K562 (cell line): ENCODE data around the gene DNAJC17. TPM values are rescaled to one million over a fixed set of nuclear protein-coding genes. Genes with fewer than 3 reads are reported as not detected.

Experiments used
- CHCHD3 ChIP-seq: fragments of 250-450 bp; sonication (Bioruptor Pico); IDR thresholded peaks from 2 replicates; pipeline ENCODE4 v2.1.2; 2022; ENCODE audit warnings: mild to moderate bottlenecking
- E2F3 ChIP-seq: fragments of 250-450 bp; sonication (Bioruptor Pico); IDR thresholded peaks from 2 replicates; pipeline ENCODE4 v1.4.0; 2020; ENCODE audit warnings: mild to moderate bottlenecking
- HCFC1 ChIP-seq: IDR thresholded peaks from 2 replicates; pipeline ENCODE4 v1.6.1; 2012; ENCODE audit warnings: low read depth, low read length, improper control_type of control experiment
- HEY1 ChIP-seq: fragments of 250-450 bp; sonication (Bioruptor Pico); IDR thresholded peaks from 2 replicates; pipeline ENCODE4 v1.5.0; 2020; ENCODE audit warnings: mild to moderate bottlenecking, moderate library complexity, borderline replicate concordance
- HLTF ChIP-seq: fragments of 450-650 bp; IDR thresholded peaks from 2 replicates; pipeline ENCODE4 v1.6.1; 2016
- MAZ ChIP-seq, 2 experiments: fragments of 450-650 bp in 1 of 2; sonication (generic) in 1 of 2; formaldehyde crosslinking; IDR thresholded peaks in 1 of 2; conservative IDR thresholded peaks in 1 of 2; 2 replicates each; pipeline versions ENCODE4 v1.4.0 to v1.5.0; 2020; ENCODE audit warnings: mild to moderate bottlenecking in 1 of 2, missing genetic modification reagents in 1 of 2
- MCM3 ChIP-seq: fragments of 450-650 bp; IDR thresholded peaks from 2 replicates; pipeline ENCODE4 v1.6.1; 2016
- PHB ChIP-seq: fragments of 250-450 bp; sonication (Bioruptor Pico); IDR thresholded peaks from 2 replicates; pipeline ENCODE4 v1.5.0; 2021
- SOX6 ChIP-seq: fragments of 450-650 bp; IDR thresholded peaks from 2 replicates; pipeline ENCODE4 v1.6.1; 2014; ENCODE audit warnings: mild to moderate bottlenecking
- ZNF175 ChIP-seq: fragments of 200-800 bp; sonication (Bioruptor generic); IDR thresholded peaks from 2 replicates; pipeline ENCODE4 v1.6.1; 2016; ENCODE audit warnings: low read depth, mild to moderate bottlenecking, missing genetic modification characterization, missing compliant biosample characterization
- ZNF354B ChIP-seq: fragments of 250-450 bp; sonication (Bioruptor Pico); IDR thresholded peaks from 2 replicates; pipeline ENCODE4 v1.4.0; 2020
- polyA plus RNA-seq, 8 experiments: library from polyadenylated mRNA; depleted of rRNA in 4 of 8; stranded (reverse) in 5 of 8; unstranded in 3 of 8; fragments of >200 nt; fragmentation: Nextera tagmentation in 2 of 8; fragmentation: Illumina TruSeq in 1 of 8; extraction: Ambion mirVana in 2 of 8; extraction: Trizol in 1 of 8; gene quantifications; 2 replicates each; pipeline versions ENCODE4 v1.2.1 to v1.2.3, GENCODE V29; 2011 to 2014; ENCODE audit warnings: inconsistent platforms in 1 of 8, missing spikeins in 1 of 8
- total RNA-seq, 7 experiments: library from RNA; depleted of rRNA in 6 of 7; stranded (reverse); fragments of >200 nt in 6 of 7; fragmentation: Illumina TruSeq in 2 of 7; extraction: Trizol in 2 of 7; gene quantifications; 2 replicates each; pipeline versions ENCODE4 v1.2.1 to v1.2.3, GENCODE V29; 2011 to 2021; ENCODE audit warnings: low replicate concordance in 1 of 7
- TF ChIP-seq, protein P1 (sequence below): fragments of 450-650 bp; IDR thresholded peaks from 2 replicates; pipeline ENCODE4 v1.6.1; 2018; ENCODE audit not compliant: partially characterized antibody
- TF ChIP-seq, protein P2 (sequence below): fragments of 150-350 bp; IDR thresholded peaks from 2 replicates; pipeline ENCODE4 v1.6.1; 2014; ENCODE audit warnings: low read depth, mild to moderate bottlenecking, low read length, borderline replicate concordance
- TF ChIP-seq, protein P3 (sequence below): fragments of 450-650 bp; formaldehyde crosslinking; IDR thresholded peaks from 2 replicates; pipeline ENCODE4 v1.4.0; 2020; ENCODE audit warnings: mild to moderate bottlenecking, mixed read lengths
- TF ChIP-seq, protein P4 (sequence below): fragments of 450-650 bp; formaldehyde crosslinking; IDR thresholded peaks from 2 replicates; pipeline ENCODE4 v1.4.0; 2022; ENCODE audit warnings: missing genetic modification characterization
- TF ChIP-seq, protein P5 (sequence below): fragments of 250-450 bp; sonication (Bioruptor Pico); IDR thresholded peaks from 2 replicates; pipeline ENCODE4 v1.5.0; 2021

The DNAJC17 gene
- total and polyA plus RNA-seq, 9 of the 15 experiments (the other 6 are each of a cell fraction or from before 2014, with no cell fraction given), result 2.4 to 79.4 (median 44.2) TPM

DNA sequence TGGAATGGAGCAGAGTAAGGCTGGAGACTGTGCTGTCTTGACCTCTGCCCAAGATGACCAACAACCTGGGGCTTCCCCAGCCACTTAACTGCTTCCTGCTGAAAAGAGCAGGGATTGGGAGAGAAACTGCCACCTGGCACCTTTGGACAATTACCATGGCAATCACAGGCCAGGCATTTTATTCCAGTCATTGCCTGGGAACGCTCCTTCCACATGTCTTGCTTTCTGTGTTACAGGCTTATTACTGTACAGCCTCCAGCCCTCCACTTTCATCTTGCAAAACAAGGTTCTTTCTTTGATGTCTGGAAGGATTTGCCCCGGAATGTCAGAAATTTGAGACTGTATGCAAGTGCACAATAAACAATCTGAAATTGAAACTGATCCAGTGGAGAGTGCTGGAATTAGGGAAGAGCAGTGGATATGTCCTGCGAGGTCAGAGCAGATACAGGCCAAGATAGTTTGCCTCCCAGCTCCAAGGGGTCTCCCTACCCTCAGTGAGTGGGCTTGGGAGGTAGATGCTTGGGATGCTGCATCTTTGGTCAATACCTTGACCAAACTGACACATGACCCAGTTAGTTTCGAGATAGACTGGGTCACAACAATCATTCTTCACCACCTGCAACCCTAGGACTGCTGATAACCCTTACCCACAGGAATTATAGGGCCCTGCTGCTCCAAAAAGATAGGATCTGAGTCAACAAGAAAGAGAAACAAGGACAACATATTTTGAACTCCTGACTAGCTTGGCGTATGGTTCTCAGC lies 18.6 kb upstream of the DNAJC17 start (continued):
- TF ChIP-seq, protein P1, sequence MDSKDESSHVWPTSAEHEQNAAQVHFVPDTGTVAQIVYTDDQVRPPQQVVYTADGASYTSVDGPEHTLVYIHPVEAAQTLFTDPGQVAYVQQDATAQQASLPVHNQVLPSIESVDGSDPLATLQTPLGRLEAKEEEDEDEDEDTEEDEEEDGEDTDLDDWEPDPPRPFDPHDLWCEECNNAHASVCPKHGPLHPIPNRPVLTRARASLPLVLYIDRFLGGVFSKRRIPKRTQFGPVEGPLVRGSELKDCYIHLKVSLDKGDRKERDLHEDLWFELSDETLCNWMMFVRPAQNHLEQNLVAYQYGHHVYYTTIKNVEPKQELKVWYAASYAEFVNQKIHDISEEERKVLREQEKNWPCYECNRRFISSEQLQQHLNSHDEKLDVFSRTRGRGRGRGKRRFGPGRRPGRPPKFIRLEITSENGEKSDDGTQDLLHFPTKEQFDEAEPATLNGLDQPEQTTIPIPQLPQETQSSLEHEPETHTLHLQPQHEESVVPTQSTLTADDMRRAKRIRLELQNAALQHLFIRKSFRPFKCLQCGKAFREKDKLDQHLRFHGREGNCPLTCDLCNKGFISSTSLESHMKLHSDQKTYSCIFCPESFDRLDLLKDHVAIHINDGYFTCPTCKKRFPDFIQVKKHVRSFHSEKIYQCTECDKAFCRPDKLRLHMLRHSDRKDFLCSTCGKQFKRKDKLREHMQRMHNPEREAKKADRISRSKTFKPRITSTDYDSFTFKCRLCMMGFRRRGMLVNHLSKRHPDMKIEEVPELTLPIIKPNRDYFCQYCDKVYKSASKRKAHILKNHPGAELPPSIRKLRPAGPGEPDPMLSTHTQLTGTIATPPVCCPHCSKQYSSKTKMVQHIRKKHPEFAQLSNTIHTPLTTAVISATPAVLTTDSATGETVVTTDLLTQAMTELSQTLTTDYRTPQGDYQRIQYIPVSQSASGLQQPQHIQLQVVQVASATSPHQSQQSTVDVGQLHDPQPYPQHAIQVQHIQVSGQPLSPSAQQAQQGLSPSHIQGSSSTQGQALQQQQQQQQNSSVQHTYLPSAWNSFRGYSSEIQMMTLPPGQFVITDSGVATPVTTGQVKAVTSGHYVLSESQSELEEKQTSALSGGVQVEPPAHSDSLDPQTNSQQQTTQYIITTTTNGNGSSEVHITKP, result no peak
- TF ChIP-seq E2F3 (CRISPR knock-in tag) (no peak), PHB (CRISPR knock-in tag) (no peak), MCM3 (no peak), SOX6 (peak; percentile 99), HLTF (no peak), MAZ (CRISPR knock-in tag; conservative IDR thresholded peaks at IDR 0.05 in 1 of 2, IDR thresholded peaks at IDR 0.05 in 1 of 2) (peak in 1 of 2 experiments; percentile 25; a peak in 1 of 4 replicates), HEY1 (CRISPR knock-in tag) (peak; percentile 87; the same call in 1 of the 2 replicates), CHCHD3 (no peak), ZNF354B (CRISPR knock-in tag) (no peak), HCFC1 (no peak), ZNF175 (CRISPR knock-in tag) (peak; percentile 82)
- TF ChIP-seq, protein P2, sequence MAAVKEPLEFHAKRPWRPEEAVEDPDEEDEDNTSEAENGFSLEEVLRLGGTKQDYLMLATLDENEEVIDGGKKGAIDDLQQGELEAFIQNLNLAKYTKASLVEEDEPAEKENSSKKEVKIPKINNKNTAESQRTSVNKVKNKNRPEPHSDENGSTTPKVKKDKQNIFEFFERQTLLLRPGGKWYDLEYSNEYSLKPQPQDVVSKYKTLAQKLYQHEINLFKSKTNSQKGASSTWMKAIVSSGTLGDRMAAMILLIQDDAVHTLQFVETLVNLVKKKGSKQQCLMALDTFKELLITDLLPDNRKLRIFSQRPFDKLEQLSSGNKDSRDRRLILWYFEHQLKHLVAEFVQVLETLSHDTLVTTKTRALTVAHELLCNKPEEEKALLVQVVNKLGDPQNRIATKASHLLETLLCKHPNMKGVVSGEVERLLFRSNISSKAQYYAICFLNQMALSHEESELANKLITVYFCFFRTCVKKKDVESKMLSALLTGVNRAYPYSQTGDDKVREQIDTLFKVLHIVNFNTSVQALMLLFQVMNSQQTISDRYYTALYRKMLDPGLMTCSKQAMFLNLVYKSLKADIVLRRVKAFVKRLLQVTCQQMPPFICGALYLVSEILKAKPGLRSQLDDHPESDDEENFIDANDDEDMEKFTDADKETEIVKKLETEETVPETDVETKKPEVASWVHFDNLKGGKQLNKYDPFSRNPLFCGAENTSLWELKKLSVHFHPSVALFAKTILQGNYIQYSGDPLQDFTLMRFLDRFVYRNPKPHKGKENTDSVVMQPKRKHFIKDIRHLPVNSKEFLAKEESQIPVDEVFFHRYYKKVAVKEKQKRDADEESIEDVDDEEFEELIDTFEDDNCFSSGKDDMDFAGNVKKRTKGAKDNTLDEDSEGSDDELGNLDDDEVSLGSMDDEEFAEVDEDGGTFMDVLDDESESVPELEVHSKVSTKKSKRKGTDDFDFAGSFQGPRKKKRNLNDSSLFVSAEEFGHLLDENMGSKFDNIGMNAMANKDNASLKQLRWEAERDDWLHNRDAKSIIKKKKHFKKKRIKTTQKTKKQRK, result no peak
- TF ChIP-seq, protein P3, sequence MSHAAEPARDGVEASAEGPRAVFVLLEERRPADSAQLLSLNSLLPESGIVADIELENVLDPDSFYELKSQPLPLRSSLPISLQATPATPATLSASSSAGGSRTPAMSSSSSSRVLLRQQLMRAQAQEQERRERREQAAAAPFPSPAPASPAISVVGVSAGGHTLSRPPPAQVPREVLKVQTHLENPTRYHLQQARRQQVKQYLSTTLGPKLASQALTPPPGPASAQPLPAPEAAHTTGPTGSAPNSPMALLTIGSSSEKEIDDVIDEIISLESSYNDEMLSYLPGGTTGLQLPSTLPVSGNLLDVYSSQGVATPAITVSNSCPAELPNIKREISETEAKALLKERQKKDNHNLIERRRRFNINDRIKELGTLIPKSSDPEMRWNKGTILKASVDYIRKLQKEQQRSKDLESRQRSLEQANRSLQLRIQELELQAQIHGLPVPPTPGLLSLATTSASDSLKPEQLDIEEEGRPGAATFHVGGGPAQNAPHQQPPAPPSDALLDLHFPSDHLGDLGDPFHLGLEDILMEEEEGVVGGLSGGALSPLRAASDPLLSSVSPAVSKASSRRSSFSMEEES, result no peak
- TF ChIP-seq, protein P4, sequence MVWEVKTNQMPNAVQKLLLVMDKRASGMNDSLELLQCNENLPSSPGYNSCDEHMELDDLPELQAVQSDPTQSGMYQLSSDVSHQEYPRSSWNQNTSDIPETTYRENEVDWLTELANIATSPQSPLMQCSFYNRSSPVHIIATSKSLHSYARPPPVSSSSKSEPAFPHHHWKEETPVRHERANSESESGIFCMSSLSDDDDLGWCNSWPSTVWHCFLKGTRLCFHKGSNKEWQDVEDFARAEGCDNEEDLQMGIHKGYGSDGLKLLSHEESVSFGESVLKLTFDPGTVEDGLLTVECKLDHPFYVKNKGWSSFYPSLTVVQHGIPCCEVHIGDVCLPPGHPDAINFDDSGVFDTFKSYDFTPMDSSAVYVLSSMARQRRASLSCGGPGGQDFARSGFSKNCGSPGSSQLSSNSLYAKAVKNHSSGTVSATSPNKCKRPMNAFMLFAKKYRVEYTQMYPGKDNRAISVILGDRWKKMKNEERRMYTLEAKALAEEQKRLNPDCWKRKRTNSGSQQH (CRISPR knock-in tag), result no peak
- TF ChIP-seq, protein P5, sequence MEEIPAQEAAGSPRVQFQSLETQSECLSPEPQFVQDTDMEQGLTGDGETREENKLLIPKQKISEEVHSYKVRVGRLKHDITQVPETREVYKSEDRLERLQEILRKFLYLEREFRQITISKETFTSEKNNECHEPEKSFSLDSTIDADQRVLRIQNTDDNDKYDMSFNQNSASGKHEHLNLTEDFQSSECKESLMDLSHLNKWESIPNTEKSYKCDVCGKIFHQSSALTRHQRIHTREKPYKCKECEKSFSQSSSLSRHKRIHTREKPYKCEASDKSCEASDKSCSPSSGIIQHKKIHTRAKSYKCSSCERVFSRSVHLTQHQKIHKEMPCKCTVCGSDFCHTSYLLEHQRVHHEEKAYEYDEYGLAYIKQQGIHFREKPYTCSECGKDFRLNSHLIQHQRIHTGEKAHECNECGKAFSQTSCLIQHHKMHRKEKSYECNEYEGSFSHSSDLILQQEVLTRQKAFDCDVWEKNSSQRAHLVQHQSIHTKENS (CRISPR knock-in tag), result no peak
